Suppressor macrophage treated with lipopolysaccharide for 4 hours (primary cell): ENCODE results near the gene PI4KB.
A peak's percentile ranks its signal among the peaks of the same experiment; 100 is the strongest.

Experiments used
- DNase-seq: peaks from one replicate; pipeline ENCODE4 v3.0.0-alpha.2; 2020

PI4KB gene

GRCh38 chr1:151311011-151311410, 16.2 kb downstream of the PI4KB start:
- DNase-seq: peak; percentile 25

- peak; percentile 18 for DNase-seq
Measured at GRCh38 chr1:151309811-151310323, 17.3 kb downstream of the PI4KB start.

- no peak for DNase-seq
Measured at GRCh38 chr1:151294742-151295462, 32.3 kb downstream of the PI4KB start.

- no peak for DNase-seq
Measured at GRCh38 chr1:151293093-151293492, 34.1 kb downstream of the PI4KB start.

- DNase-seq: no peak
Measured at GRCh38 chr1:151292207-151293030, 34.8 kb downstream of the PI4KB start.

- DNase-seq: no peak
Measured at GRCh38 chr1:151290709-151291303, 36.4 kb downstream of the PI4KB start.

GRCh38 chr1:151289991-151290708, 37.1 kb downstream of the PI4KB start:
- no peak for DNase-seq

GRCh38 chr1:151289080-151289935, 37.9 kb downstream of the PI4KB start:
- no peak for DNase-seq

GRCh38 chr1:151288502-151288901, 38.7 kb downstream of the PI4KB start:
- no peak for DNase-seq

GRCh38 chr1:151287767-151288500, 39.3 kb downstream of the PI4KB start:
- no peak for DNase-seq

GRCh38 chr1:151287341-151287699, 39.9 kb downstream of the PI4KB start:
- no peak for DNase-seq

- DNase-seq: no peak
Measured at GRCh38 chr1:151286619-151287340, 40.4 kb downstream of the PI4KB start.

- DNase-seq: no peak
Measured at GRCh38 chr1:151284013-151284577, 43.1 kb downstream of the PI4KB start.

GRCh38 chr1:151282883-151283725, 44.1 kb downstream of the PI4KB start:
- DNase-seq: peak; percentile 48

- DNase-seq: peak; percentile 100
Measured at GRCh38 chr1:151281969-151282882, 45.0 kb downstream of the PI4KB start, which contains the start of gene ZNF687. ZNF687 (plus strand) TSS chr1:151282299; CDS start chr1:151286292, 3,993 bp downstream.

- peak; percentile 99 for DNase-seq
Measured at GRCh38 chr1:151281225-151281968, 45.8 kb downstream of the PI4KB start.

GRCh38 chr1:151277249-151277648, 50.0 kb downstream of the PI4KB start:
- DNase-seq: peak; percentile 94
